ENCODE data around the gene PHF11.

PHF11 gene

DNA sequence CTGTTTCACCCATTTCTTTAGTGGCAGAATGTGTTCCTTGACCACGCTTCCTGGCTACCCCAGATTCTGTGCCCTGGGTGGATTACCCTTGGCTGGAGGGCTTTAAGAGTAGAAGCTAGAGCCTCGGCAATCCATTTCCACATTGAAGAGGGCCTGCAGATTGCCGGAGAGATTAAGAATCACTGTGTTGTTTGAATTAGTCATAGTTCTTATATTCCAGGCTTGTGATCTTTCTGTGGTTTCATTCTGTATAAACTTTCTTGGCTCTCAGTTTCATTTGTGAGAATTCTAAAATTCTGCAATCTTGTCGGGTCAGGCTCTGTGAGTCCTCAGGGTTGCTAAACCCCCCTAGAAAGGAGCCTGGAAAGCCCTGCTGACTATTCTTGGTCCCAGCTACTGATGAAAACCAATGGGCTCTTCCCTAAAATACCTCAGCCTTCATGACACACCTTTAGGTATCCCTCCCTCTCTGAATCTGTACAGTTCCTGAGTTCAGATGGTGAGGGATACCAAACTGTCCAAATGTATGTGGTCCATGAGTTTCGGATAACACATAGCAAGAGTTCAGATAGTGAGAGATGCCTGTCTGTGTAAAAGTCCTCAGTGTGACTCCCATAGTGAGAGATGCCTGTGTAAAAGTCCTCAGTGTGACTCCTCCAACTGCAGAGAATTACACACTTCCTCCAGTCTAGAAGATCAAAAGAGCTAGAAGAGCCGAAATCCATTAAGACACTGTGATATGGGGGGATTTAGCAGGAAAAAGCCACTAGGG lies 4.3 kb downstream of the PHF11 start:
- no peak for DNase-seq

DNA sequence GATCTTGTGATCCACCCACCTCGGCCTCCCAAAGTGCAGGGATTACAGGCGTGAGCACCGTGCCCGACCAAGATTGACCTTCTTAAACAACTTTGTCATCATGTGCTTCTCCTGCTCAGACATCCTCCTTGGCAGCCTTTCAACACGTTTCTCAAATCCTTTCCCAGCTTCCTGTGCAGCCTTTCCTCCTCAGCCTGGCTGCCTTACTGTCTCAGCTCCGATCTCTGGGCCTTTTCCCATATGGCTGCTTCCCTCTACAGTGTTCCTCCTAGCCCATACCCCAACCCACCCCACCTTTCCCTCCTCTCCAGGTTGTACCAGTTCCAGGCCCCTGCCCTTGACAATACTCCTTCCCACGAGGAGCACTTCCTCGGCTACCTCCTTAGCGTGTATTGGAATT lies 7.2 kb downstream of the PHF11 start:
- DNase-seq = no peak

DNA sequence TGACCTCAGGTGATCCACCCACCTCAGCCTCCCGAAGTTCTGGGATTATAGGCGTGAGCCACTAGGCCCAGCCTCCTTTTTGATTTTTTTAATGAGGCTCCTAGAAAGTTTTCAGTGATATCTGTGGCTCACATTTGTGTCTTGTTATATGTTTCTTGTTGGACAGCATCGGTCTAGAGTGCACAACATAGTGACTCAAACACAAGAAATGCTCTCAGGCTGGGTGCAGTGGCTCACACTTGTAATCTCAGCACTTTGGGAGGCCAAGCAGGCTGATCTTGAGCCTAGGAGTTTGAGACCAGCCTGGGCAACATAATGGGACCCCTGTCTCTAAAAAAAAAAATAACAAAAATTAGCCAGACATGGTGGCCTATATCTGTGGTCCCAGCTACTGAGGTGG lies 8.2 kb downstream of the PHF11 start:
- no peak for DNase-seq

DNA sequence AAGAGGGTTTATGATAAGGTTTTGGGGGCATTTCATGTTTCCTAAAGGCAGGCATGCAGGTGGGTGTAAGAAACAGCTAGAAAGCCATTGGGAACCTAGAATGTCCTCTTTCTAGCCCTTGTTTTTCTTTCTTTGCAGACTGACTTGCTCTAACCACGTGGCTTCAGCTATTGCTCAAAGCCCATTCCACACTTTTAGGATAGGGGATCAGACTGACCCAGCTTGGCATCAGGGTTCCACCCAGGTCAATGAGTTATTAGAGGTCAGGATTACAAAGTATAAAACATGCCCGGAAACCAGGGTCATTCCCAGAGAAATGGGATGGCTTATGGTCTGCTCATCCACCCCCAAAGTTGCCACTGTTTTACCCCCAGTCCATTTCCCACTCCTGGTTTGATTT lies 16.8 kb downstream of the PHF11 start:
- DNase-seq = no peak

DNA sequence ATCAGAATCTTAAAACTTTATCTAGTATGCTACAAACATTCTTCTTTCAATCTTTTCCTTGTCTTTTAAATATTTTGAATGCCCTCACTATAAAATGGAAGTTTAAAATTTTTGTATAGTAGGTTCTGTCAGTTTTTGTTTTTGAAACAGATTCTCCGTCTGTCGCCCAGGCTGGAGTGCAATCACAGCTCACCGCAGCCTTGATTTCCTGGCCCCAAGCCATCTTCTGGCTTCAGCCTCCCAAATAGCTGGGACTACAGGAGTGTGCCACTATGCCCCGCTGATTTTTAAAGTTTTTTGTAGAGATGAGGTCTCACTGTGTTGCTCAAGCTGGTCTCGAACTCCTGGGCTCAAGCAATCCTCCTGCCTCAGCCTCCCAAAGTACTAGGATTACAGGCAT lies 20.7 kb downstream of the PHF11 start:
- no peak for DNase-seq

DNA sequence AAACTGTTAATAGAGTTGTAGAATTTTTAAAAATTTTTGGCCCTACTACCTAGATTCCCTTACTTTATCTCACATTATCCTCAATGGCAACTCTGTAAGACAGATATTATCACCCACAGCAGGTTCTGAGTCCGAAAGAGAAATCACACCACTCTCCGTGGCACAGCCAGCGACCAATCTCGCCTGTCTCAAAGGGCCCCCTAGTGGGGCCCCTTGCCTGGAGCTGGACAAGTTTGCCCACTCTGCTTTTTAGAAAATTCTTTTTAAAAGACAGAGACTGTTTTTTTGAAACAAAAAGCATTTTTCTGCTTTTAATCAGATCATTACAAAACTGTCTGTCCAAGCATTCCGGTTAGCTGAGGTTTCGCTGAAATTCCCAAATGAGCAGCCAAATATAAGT lies 21.7 kb downstream of the PHF11 start:
- DNase-seq = no peak

DNA sequence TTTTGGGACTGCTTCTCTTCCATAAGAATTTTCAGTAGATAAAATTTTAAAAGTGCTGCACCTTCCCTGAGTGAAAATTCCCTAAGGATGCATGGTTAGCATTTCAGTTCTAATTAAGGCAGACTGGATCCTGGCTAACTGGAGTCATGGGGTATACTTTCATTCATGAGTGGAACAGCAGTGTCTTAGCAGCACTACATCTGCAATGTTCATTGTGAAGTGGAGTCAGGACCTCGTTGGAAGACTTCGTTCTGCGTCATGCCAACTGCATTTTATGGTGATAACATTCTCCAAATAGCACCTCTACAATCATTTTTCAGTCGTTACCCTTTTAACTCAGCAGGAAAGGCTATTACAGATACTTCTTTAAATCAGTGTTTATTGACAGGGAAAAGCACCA lies 25.5 kb downstream of the PHF11 start:
- DNase-seq = no peak

DNA sequence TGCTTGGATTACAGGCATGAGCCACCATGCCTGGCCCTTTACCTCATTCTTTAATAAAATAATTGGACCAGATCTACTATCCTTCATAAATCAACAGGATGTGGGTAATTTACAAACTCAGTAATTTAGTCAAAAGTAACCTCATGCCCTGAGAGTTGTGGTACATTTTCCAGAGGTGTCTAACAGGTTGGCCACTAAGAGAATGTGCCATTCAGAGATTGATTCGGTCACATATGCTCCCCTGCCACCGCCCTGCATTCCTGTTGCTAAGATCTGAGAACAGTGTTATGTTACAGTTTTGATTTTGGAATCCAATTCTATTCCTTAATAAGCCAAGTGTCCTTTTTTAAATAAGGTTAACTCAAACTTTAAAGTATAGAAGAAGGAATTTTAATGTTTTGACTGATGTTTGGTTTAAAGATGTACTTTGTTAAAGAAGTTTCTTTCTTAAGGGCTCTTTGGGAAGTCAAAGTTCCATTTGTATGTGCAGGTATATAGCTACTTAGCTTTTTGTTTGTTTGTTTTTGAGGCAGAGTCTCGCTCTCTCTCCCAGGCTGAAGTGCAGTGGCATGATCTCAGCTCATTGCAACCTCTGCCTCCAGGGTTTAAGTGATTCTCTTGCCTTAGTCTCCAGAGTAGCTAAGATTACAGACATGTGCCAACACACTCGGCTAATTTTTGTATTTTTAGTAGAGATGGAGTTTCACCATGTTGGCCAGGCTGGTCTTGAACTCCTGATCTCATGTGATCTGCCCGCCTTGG lies 29.2 kb downstream of the PHF11 start:
- no peak for DNase-seq

DNA sequence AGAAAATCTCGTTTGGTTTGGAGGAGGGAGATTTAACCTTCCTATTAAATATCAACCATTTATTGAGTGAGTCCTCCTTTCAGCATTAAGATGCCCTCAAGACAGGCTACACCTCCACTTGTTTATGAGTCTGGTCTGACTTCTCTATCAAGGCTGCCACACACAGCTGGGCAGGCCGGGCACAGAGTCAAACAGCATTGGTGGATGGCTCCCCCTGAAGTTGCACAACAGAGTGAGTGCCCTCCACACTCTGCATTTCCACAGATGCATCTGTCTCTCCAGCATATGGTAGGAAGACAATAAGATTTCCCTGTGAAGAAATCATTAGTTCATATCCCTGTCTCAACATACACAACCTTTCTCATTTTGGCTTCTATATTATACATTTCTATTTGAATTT lies 31.4 kb downstream of the PHF11 start:
- no peak for DNase-seq

DNA sequence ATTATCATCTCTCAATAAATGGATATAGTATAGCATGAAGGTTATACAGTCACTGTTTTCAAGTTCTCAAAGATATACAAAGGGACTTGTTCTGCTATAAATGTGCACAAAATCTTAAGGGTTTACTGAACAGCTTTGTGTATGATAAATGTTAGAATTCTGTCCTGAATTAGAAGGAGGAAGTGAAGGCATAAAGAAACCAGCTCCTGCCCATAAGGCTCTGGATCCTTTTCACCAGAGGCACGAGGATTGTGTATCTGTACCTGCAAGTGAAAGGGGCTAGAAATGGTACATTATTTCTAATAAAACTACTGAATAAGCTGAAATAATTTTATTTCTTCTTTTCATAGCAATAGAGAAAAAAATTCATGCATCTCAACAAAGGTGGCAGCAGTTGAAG lies 32.4 kb downstream of the PHF11 start:
- DNase-seq = no peak

DNA sequence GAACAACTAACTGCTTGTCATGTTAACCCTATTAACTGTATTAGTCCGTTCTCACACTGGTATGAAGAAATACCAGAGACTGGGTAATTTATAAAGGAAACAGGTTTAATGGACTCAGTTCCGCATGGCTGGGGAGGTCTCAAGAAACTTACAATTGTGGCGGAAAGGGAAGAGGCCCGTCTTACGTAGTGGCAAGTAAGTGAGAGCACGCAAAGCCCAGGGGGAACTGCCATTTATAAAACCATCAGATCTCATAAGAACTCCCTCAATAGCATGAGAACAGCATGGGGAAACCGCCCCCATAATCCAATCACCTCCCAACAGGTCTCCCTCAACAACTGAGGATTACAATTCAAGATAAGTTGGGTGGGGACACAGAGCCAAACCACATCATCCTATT lies 34.7 kb downstream of the PHF11 start:
- DNase-seq = no peak

DNA sequence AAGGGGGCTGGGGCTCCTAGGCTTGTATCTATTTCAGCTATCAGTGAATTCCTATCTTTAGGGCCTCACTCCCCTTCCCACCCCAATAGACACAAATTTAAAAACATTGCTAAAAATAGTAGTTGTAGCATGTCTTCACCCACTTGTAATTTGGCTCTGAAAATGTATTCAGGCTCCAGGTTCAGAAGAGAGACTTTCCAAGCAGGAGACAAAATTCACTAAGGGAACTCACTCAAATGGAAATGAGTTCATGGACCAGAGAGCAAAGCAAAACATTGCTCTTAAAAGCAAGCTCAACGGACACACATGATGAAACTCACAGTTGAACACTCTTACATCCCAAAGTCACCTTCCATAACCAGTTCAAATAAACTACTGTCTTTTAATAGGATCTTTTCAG lies 36.8 kb downstream of the PHF11 start:
- no peak for DNase-seq

DNA sequence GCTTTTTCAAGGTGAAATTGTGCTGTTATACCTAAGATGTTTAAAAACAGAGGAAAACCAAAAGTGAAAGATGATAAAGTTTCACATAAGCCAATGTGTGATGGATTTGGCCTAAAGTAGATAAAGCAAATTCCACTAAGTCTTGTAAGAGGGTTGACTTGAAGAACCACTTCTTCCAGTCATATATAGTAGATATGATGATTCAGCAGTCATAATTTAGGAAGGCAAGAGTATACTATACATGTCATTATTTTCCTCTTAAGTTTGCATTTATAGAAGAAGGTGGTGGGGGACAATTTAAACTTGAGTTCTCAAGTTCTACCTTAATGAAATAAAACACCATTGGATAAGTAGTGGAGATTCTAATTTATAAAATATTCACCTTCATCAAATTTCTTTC lies 37.3 kb downstream of the PHF11 start:
- DNase-seq = no peak

DNA sequence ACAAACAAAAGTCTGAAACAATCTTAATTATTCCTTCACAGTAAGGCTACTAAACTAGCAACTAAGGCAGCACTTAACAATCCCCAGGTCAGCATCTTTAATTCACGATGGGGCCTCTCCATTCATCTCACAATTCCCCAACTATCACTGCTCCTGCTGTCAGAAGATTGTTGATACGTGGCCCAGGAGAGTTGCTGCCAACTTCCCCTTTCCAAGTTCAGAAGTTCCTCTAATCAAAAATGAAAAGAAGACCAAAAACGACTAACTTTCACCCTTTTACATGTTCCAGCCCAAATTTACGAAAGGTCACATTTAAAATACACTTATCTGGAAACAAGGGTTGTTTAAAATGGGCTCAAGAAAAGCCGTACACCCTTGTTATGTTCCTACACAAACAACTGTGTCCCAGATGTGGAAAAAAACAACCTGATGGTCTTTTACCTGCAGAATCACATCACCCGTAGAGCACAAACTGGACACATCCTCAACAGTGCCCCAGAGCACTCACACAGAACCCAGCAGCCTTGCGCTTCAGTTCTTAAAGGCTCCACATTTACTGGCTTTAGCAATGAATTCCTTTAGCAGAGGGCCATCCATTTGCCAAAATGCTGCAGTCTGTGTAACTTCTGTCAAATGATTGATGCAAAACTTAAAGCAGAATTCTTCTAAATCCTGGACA lies 38.0 kb downstream of the PHF11 start:
- no peak for DNase-seq

DNA sequence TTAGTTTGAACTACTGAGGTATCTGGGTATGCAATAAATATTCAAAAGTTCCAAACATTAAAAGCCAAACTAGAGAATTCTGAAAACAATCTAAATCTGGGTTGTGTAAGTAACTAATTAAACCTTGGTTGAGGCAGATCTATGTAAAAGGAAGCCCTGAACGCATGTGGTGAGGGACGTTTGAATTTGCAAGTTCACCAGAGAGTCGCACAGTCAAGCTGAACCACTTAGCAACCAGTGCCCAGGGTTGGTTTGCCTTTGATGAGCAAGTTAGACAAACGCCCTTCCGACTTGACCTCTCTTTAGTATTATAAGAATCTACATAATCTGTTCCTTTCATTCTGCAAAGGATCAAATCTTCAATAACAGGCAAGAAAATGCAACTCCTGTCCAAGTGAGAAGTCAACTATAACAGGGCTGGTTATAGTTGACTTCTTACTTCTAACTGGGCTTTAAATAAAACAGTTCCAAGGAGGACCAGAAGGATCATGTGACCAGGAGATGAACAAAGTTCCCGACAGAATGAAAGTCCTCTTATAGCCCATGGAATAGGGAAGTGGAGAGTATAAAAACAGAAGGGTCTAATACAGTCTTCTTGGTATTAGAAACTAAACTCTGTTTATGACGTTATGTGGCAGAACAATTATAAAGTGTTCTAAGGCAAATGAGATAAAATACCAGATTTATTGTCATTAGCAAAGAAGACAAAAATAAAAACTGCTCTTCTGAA lies 40.6 kb downstream of the PHF11 start:
- no peak for DNase-seq

DNA sequence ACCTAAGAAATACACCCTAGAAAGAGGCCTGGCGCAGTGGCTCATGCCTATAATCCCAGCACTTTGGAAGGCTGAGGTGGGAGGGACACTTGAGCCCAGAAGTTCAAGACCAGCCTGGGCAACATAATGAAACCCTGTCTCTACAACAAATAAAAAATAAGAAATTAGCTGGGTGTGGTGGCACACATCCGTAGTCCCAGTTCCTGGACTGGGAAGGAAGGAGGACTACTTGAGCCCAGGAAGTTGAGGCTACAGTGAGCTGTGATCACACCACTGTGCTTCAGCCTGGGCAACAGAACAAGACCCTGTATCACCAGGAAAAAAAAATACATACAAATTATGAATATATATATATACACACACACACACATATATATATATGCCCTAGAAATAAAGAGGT lies 42.7 kb downstream of the PHF11 start:
- DNase-seq = no peak

DNA sequence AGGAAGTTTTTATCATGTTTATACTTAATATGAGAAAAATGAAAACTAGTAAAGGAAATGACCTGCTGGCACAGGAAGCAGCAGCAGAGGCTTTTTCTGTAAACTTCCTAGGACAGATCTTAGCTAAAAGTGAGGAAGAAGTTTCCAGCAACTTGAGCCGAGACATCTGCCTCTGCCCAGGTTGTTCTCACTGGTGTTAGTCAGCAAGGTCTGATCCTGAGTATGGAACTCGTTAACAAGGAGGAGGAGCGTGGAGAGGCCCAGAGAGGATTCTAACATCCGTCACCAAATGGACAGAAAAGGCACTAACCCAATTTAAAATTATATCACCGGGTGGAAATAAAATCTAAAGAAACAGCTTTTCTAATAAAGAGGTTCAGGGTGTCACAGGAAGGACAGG lies 43.6 kb downstream of the PHF11 start:
- DNase-seq = no peak

DNA sequence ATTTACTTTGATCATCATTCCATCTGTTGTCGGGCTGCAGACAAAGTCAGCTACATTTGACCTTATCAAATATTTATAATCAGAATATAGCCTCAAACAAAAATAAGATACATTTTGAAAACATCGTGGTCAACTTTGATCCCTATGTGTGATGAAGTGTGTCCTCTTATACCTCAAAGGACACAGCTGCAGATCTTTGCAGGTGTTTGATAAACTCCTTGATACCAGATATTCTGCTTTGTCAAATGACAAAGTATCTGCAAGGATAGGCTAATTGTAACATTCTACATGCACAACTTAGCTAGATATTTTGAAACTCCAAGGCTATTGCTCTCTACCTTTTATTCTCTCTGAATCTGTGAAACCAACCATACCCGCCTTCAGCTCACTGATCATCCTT lies 44.0 kb downstream of the PHF11 start:
- no peak for DNase-seq

DNA sequence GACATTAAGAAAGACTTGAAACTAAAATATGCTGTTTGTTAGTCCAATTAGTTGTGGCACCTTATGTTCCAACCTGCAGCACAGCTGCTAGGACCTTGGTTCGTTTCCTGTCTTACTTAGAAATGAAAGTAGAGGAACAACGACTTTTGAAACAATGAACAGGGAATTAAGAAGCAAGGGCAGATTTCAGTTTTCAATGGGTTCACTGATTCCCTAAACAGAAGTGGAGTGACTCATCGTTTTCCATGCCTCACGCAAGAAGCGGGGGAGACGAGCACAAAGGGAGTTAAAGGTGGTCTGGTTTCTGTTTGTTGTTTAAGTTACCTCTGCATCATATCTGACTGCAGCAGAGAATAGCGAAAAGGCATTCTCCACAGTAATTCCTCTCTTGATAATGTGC lies 44.8 kb downstream of the PHF11 start:
- no peak for DNase-seq

DNA sequence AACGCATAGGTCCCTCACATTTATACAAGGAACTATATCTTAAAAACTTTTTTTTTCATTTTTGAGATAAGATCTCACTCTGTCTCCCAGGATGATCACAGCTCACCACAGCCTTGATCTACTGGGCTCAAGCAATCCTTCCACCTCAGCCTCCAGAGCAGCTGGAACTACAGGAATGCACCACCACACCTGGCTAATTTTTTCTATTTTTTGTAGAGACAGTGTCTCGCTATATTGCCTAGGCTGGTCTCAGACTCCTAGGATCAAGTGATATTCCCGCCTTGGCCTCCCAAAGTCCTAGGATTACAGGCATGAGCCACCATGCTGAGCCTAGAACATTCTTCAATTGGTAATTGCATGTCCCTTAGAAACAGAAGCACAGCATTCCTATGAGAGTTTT lies 47.9 kb downstream of the PHF11 start:
- no peak for DNase-seq

DNA sequence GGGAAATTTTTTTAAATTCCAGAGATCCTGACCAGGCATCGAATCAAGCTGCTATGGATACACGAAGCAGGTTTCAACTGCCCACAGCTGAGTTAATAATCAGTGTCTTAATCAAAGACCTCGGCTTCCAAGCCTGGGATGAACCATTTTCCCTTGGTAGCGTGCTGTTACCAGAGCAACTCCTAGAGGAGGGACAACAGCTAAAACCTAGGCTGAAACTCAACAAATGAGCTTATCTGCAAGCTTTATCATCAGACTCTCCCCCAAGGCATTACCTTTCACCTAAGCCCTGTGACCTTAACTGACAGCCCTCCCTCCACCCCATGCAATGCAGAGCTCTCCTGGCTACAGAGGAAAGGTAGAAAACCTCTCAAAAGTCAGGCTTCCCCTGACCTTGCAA lies 49.9 kb downstream of the PHF11 start:
- no peak for DNase-seq

DNA sequence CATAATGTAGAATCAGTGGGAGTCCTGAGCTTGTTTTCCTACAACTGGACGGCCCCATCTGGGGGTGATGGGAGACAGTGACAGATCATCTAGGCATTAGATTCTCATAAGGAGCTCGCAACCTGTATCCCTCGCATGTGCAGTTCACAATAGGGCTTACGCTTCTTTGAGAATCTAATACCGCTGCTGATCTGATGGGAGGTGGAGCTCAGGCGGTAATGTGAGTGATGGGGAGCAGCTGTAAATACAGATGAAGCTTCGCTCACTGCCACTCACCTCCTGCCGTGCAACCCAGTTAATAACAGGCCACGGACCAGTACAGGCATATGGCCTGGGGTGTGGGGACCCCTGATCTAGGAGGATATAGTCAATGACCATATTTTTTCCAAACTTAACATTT lies 50.8 kb downstream of the PHF11 start:
- DNase-seq = no peak

DNA sequence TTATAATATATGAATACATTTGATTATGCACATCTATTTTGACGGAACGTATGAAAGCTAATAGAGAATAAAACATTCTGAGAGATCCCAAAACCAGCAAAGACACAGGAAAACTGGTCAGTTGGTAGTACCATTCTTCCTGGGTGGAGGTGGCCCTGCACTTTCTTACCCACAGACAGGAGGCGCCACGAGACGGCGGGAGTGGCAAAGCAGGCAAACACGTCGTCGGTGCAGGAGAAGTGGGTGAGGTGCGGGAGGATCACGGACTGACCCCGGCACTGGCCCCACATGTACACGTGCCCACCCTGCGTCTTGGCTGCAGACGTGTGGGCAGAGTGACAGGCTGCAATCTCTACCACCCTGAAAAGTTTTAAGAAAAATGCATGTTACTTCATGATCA lies 53.5 kb downstream of the PHF11 start:
- no peak for DNase-seq

Data from NCI-H1417 treated with DMSO at 0.1 percent for 48 hours (cell line).